H1 (cell line): Measurements from ENCODE around the gene DBP. TPM values are rescaled to one million over a fixed set of nuclear protein-coding genes. Genes with fewer than 3 reads are reported as not detected.

Experiments used
- ATF2 ChIP-seq: IDR thresholded peaks from 2 replicates; pipeline ENCODE4 v1.6.1; 2012; ENCODE audit warnings: low read length, inconsistent platforms
- BCL11A ChIP-seq, 2 experiments: IDR thresholded peaks; one replicate each; pipeline ENCODE4 v1.6.1; 2011; ENCODE audit warnings: low read depth in 2 of 2, low read length in 2 of 2, mild to moderate bottlenecking in 2 of 2
- CBX5 ChIP-seq: fragments of 300-800, 300-1000 bp; sonication (generic); IDR thresholded peaks from 2 replicates; pipeline ENCODE4 v1.7.1; 2016; ENCODE audit warnings: antibody characterized with exemption, low read length, low read depth
- KDM4A ChIP-seq: IDR thresholded peaks from one replicate; pipeline ENCODE4 v1.7.1; 2012; ENCODE audit warnings: low read depth, mild to moderate bottlenecking, moderate library complexity, low read length, inconsistent platforms; ENCODE audit not compliant: severe bottlenecking
- PHF8 ChIP-seq: fragments of 200-600 bp; sonication (generic); conservative IDR thresholded peaks from 2 replicates; pipeline ENCODE4 v1.7.1; 2012; ENCODE audit warnings: low read depth, mild to moderate bottlenecking, inconsistent platforms, low read length, moderate library complexity
- SP1 ChIP-seq: IDR thresholded peaks from 2 replicates; pipeline ENCODE4 v1.6.1; 2011; ENCODE audit warnings: low read depth, low read length
- SUZ12 ChIP-seq: fragments of 200-600 bp; sonication (generic); IDR thresholded peaks from 2 replicates; pipeline ENCODE4 v1.6.1; 2012; ENCODE audit warnings: mild to moderate bottlenecking, inconsistent platforms, low read length, moderate library complexity, mixed read lengths
- YY1 ChIP-seq: IDR thresholded peaks from 2 replicates; pipeline ENCODE4 v1.6.1; 2011; ENCODE audit warnings: low read depth, mild to moderate bottlenecking, low read length
- ZNF274 ChIP-seq: IDR thresholded peaks from 2 replicates; pipeline ENCODE4 v1.7.0; 2012; ENCODE audit warnings: low read length, borderline replicate concordance; ENCODE audit errors: extremely low read depth
- polyA plus RNA-seq, 7 experiments: library from polyadenylated mRNA; depleted of rRNA in 3 of 7; stranded (reverse) in 5 of 7; unstranded in 2 of 7; fragments of >200 nt in 5 of 7; fragments of 200-250 nt in 2 of 7; gene quantifications; 1 replicate in 5 of 7; 2 replicates in 1 of 7; 4 replicates in 1 of 7; pipeline versions ENCODE4 v1.2.1 to v1.2.3, GENCODE V29; 2011 to 2013; ENCODE audit warnings: missing spikeins in 2 of 7, mixed read lengths in 2 of 7
- total RNA-seq: library from RNA; stranded (reverse); fragmentation: NEBNext Ultra II Directional; extraction: Animal tissue kit (Norgen Biotek cat#: 25700); gene quantifications from 2 replicates; pipeline ENCODE4 v1.2.1, GENCODE V29; 2021

The DBP gene
- total and polyA plus RNA-seq, 2 of the 8 experiments (the other 6 are each of a cell fraction or from before 2014, with no cell fraction given): 7.5 to 8.3 TPM

GRCh38 chr19:48606463-48607358, 30.5 kb downstream of the DBP start, which contains the start of gene SPACA4 (continued):
- TF ChIP-seq ATF2 (no peak), PHF8 (no peak), SP1 (no peak), KDM4A (no peak), YY1 (no peak), CBX5 (no peak), BCL11A (IDR thresholded peaks at IDR 0.05; ENCODE audit: low read depth in 2 of 2, low read length in 2 of 2) (no peak), ZNF274 (no peak), SUZ12 (no peak)
- TF ChIP-seq, all 59 proteins: peak for 0
